Mammary epithelial cell (primary cell): ENCODE measurements around the gene LPGAT1.

Experiments used
- CTCF ChIP-seq, 2 donors: IDR thresholded peaks in 1 of 2; conservative IDR thresholded peaks in 1 of 2; 2 replicates each; pipeline ENCODE4 v1.5.1; 2011 to 2012; ENCODE audit warnings: inconsistent platforms in 2 of 2, low read length in 2 of 2, mild to moderate bottlenecking in 2 of 2, control low read depth in 1 of 2, low read depth in 1 of 2; ENCODE audit not compliant: insufficient read depth in 1 of 2; ENCODE audit errors: extremely low read depth in 1 of 2
- EZH2 ChIP-seq: IDR thresholded peaks from 2 replicates; pipeline ENCODE4 v1.6.1; 2012; ENCODE audit warnings: low read length, inconsistent platforms, borderline replicate concordance

GRCh38 chr1:211735208-211736170 lies 95.1 kb downstream of the LPGAT1 start:
- TF ChIP-seq CTCF (conservative IDR thresholded peaks at IDR 0.05 in 1 of 2, IDR thresholded peaks at IDR 0.05 in 1 of 2; ENCODE audit: extremely low read depth in 1 of 2, insufficient read depth in 1 of 2, low read depth in 1 of 2, low read length in 2 of 2) (no peak), EZH2 (no peak)
